GM23338 (cell line): Measurements from ENCODE around the gene GTPBP8. TPM values are rescaled to one million over a fixed set of nuclear protein-coding genes. Genes with fewer than 3 reads are reported as not detected.

Source experiments
- ATAC-seq: fragments of 200-7000 bp; cut with Tn5 transposase; 3 replicates; pipeline ENCODE4 v1.9.1; 2020
- DNase-seq: peaks from one replicate; pipeline ENCODE4 v3.0.0-alpha.2; 2015; ENCODE audit warnings: low spot score
- H2AFZ ChIP-seq: fragments of 200-600 bp; sonication (generic); 2 replicates; pipeline ENCODE4 v1.8.0; 2016; ENCODE audit warnings: antibody characterized with exemption, mild to moderate bottlenecking, moderate library complexity
- H3F3A ChIP-seq: fragments of 200-600 bp; sonication (generic); replicated peaks from 2 replicates; pipeline ENCODE4 v1.8.0; 2017; ENCODE audit warnings: antibody characterized with exemption, mixed run types, low read depth
- H3K27ac ChIP-seq: fragments of 200-600 bp; sonication (generic); 2 replicates; pipeline ENCODE4 v1.6.1; 2016; ENCODE audit warnings: low read depth
- H3K27me3 ChIP-seq: fragments of 200-600 bp; sonication (generic); 2 replicates; pipeline ENCODE4 v1.8.0; 2016; ENCODE audit warnings: mild to moderate bottlenecking, mixed run types, moderate library complexity; ENCODE audit not compliant: insufficient read depth
- H3K36me3 ChIP-seq: fragments of 200-600 bp; sonication (generic); 2 replicates; pipeline ENCODE4 v1.8.0; 2016; ENCODE audit warnings: mild to moderate bottlenecking; ENCODE audit not compliant: insufficient read depth
- H3K4me1 ChIP-seq: fragments of 200-600 bp; sonication (generic); 2 replicates; pipeline ENCODE4 v1.8.0; 2016; ENCODE audit warnings: mild to moderate bottlenecking, moderate library complexity; ENCODE audit not compliant: insufficient read depth
- H3K4me2 ChIP-seq: fragments of 200-600 bp; sonication (generic); 2 replicates; pipeline ENCODE4 v1.7.1; 2017; ENCODE audit warnings: mixed run types
- H3K4me3 ChIP-seq: fragments of 200-600 bp; sonication (generic); 2 replicates; pipeline ENCODE4 v1.6.1; 2016; ENCODE audit warnings: mixed run types
- H3K79me2 ChIP-seq: fragments of 200-600 bp; sonication (generic); replicated peaks from 2 replicates; pipeline ENCODE4 v1.8.0; 2017; ENCODE audit warnings: mild to moderate bottlenecking; ENCODE audit not compliant: insufficient read depth
- H3K9me2 ChIP-seq: fragments of 200-600 bp; sonication (generic); 2 replicates; pipeline ENCODE4 v1.8.0; 2017; ENCODE audit not compliant: insufficient read depth
- H4K20me1 ChIP-seq: fragments of 200-600 bp; sonication (generic); replicated peaks from 2 replicates; pipeline ENCODE4 v1.8.0; 2017; ENCODE audit warnings: mild to moderate bottlenecking; ENCODE audit not compliant: insufficient read depth
- H3K27ac Mint-ChIP-seq: 2 replicates; pipeline ENCODE4 v1.8.0; 2020; ENCODE audit warnings: inconsistent platforms, mild to moderate bottlenecking, moderate library complexity, mixed read lengths
- H3K27me3 Mint-ChIP-seq: 3 replicates; pipeline ENCODE4 v1.8.0; 2022; ENCODE audit warnings: low read depth, mild to moderate bottlenecking, moderate library complexity, mixed read lengths, inconsistent platforms; ENCODE audit not compliant: insufficient read depth, poor library complexity
- H3K36me3 Mint-ChIP-seq: 3 replicates; pipeline ENCODE4 v1.8.0; 2021; ENCODE audit warnings: low read depth, mild to moderate bottlenecking, inconsistent platforms, moderate library complexity, mixed read lengths
- H3K4me1 Mint-ChIP-seq: 3 replicates; pipeline ENCODE4 v1.8.0; 2020; ENCODE audit warnings: mild to moderate bottlenecking, inconsistent platforms, mixed read lengths
- H3K4me3 Mint-ChIP-seq: 3 replicates; pipeline ENCODE4 v1.8.0; 2021; ENCODE audit warnings: moderate library complexity, mild to moderate bottlenecking, inconsistent platforms, mixed read lengths
- H3K9me3 Mint-ChIP-seq: 3 replicates; pipeline ENCODE4 v1.8.0; 2020; ENCODE audit warnings: moderate library complexity, mild to moderate bottlenecking, inconsistent platforms, mixed read lengths
- ETS1 ChIP-seq: IDR thresholded peaks from 2 replicates; pipeline ENCODE4 v1.6.1; 2016; ENCODE audit warnings: antibody characterized with exemption
- EZH2 ChIP-seq: fragments of 200-600 bp; sonication (generic); IDR thresholded peaks from one replicate; pipeline ENCODE4 v1.8.0; 2017; ENCODE audit warnings: antibody characterized with exemption, mild to moderate bottlenecking, low read depth; ENCODE audit not compliant: unreplicated experiment
- EZH2phosphoT487 ChIP-seq: fragments of 200-600 bp; sonication (generic); IDR thresholded peaks from one replicate; pipeline ENCODE4 v1.8.1; 2018; ENCODE audit warnings: antibody characterized with exemption; ENCODE audit not compliant: unreplicated experiment
- POLR2AphosphoS5 ChIP-seq: IDR thresholded peaks from 2 replicates; pipeline ENCODE4 v1.6.1; 2016; ENCODE audit warnings: antibody characterized with exemption, low read depth
- REST ChIP-seq: IDR thresholded peaks from one replicate; pipeline ENCODE4 v1.6.1; 2018; ENCODE audit warnings: antibody characterized with exemption; ENCODE audit not compliant: unreplicated experiment
- ZNF462 ChIP-seq: fragments of 250-450 bp; sonication (Bioruptor Pico); IDR thresholded peaks from 2 replicates; pipeline ENCODE4 v1.5.0; 2020; ENCODE audit warnings: mild to moderate bottlenecking, moderate library complexity
- polyA plus RNA-seq: library from polyadenylated mRNA; unstranded; fragments of >200 nt; fragmentation: Nextera tagmentation; extraction: Ambion mirVana; gene quantifications from 2 replicates; pipeline ENCODE4 v1.2.1, GENCODE V29; 2016
- total RNA-seq: library from RNA; depleted of rRNA; stranded (reverse); fragments of >200 nt; shearing (Covaris generic); gene quantifications from 2 replicates; pipeline ENCODE4 v1.2.3, GENCODE V29; 2014

GTPBP8 gene
- total and polyA plus RNA-seq, 2 experiments from 2014 or later: 39.9 to 47.1 TPM

GRCh38 chr3:112995800-112996199 lies 5.0 kb downstream of the GTPBP8 start (continued):
- TF ChIP-seq ZNF462 (CRISPR knock-in tag): no peak
- TF ChIP-seq EZH2phosphoT487: no peak
- TF ChIP-seq ETS1: no peak

GRCh38 chr3:113000691-113001090 lies 9.9 kb downstream of the GTPBP8 start:
- Mint-ChIP-seq H3K27ac (no peak overlapping the region), H3K4me3 (no peak overlapping the region), H3K27me3 (peaks cover 3% of the 10 kb centered on the region), H3K9me3 (no peaks in the 10 kb centered on the region), H3K36me3 (peaks cover 52% of the 10 kb centered on the region), H3K4me1 (peaks cover 11% of the 10 kb centered on the region; the same call in 2 of the 3 replicates)
- no peaks in the 10 kb centered on the region for H3K4me1 ChIP-seq
- H3K27ac ChIP-seq: no peak overlapping the region
- DNase-seq: no peak
- H3K4me3 ChIP-seq: no peak overlapping the region
- no peaks in the 10 kb centered on the region for H3F3A ChIP-seq
- no peak overlapping the region for H3K4me2 ChIP-seq
- no peaks in the 10 kb centered on the region; the same call in 1 of the 2 replicates for H4K20me1 ChIP-seq
- no peak overlapping the region for H2AFZ ChIP-seq
- ATAC-seq: no peak
- H3K9me2 ChIP-seq: no peaks in the 10 kb centered on the region
- peaks cover 28% of the 10 kb centered on the region; the same call in 1 of the 2 replicates for H3K36me3 ChIP-seq
- no peaks in the 10 kb centered on the region for H3K27me3 ChIP-seq
- peaks cover 7% of the 10 kb centered on the region for H3K79me2 ChIP-seq
- TF ChIP-seq POLR2AphosphoS5 (no peak), REST (no peak), EZH2 (no peak)
